MM.1S (cell line): ENCODE data around the gene PRKCSH.

Experiments used
- DNase-seq: peaks from one replicate; pipeline ENCODE4 v3.0.0-alpha.2; 2015
- H2AFZ ChIP-seq: fragments of 300-600 bp; sonication (generic); 2 replicates; pipeline ENCODE4 v1.6.0; 2016; ENCODE audit warnings: antibody characterized with exemption, low read length
- H3F3A ChIP-seq: fragments of 300-600 bp; sonication (generic); 2 replicates; pipeline ENCODE4 v1.6.1; 2016; ENCODE audit warnings: mild to moderate bottlenecking, antibody characterized with exemption, low read length, moderate library complexity, mixed read lengths; ENCODE audit not compliant: insufficient read depth
- H3K27ac ChIP-seq: fragments of 300-600 bp; sonication (generic); 2 replicates; pipeline ENCODE4 v1.5.1; 2016; ENCODE audit warnings: mild to moderate bottlenecking, low read length
- H3K27me3 ChIP-seq: fragments of 300-600 bp; sonication (generic); replicated peaks from 2 replicates; pipeline ENCODE4 v1.6.0; 2016; ENCODE audit warnings: low read length; ENCODE audit not compliant: insufficient read depth
- H3K36me3 ChIP-seq: fragments of 300-600 bp; sonication (generic); replicated peaks from 2 replicates; pipeline ENCODE4 v1.6.1; 2016; ENCODE audit warnings: mild to moderate bottlenecking, low read length, mixed read lengths; ENCODE audit not compliant: insufficient read depth
- H3K4me1 ChIP-seq: fragments of 300-600 bp; sonication (generic); 2 replicates; pipeline ENCODE4 v1.6.1; 2016; ENCODE audit warnings: low read length, mixed read lengths
- H3K4me2 ChIP-seq: fragments of 300-600 bp; sonication (generic); 2 replicates; pipeline ENCODE4 v1.6.0; 2016; ENCODE audit warnings: low read depth, low read length
- H3K4me3 ChIP-seq: fragments of 300-600 bp; sonication (generic); 2 replicates; pipeline ENCODE4 v1.5.1; 2016; ENCODE audit warnings: low read length, mixed read lengths
- H3K79me2 ChIP-seq: fragments of 300-600 bp; sonication (generic); 2 replicates; pipeline ENCODE4 v1.6.1; 2016; ENCODE audit warnings: mixed run types, low read length, mixed read lengths
- H3K9ac ChIP-seq: fragments of 300-600 bp; sonication (generic); 2 replicates; pipeline ENCODE4 v1.6.1; 2016; ENCODE audit warnings: low read length, mixed read lengths
- H3K9me2 ChIP-seq: fragments of 300-600 bp; sonication (generic); replicated peaks from 2 replicates; pipeline ENCODE4 v1.6.1; 2016; ENCODE audit warnings: mild to moderate bottlenecking, low read length, mixed read lengths; ENCODE audit not compliant: insufficient read depth
- H3K9me3 ChIP-seq: fragments of 300-600 bp; sonication (generic); replicated peaks from 2 replicates; pipeline ENCODE4 v1.6.1; 2016; ENCODE audit warnings: mild to moderate bottlenecking, low read length, mixed read lengths; ENCODE audit not compliant: insufficient read depth
- H4K20me1 ChIP-seq: fragments of 300-600 bp; sonication (generic); 2 replicates; pipeline ENCODE4 v1.6.1; 2016; ENCODE audit warnings: mild to moderate bottlenecking, low read length, moderate library complexity, mixed read lengths; ENCODE audit not compliant: insufficient read depth
- EZH2 ChIP-seq: fragments of 300-600 bp; sonication (generic); optimal IDR thresholded peaks from 2 replicates; pipeline ENCODE3; 2017; ENCODE audit warnings: low read depth, mild to moderate bottlenecking, antibody characterized with exemption, low read length, mixed read lengths
- EZH2phosphoT487 ChIP-seq: fragments of 300-600 bp; sonication (generic); IDR thresholded peaks from 2 replicates; pipeline ENCODE4 v1.6.1; 2018; ENCODE audit warnings: antibody characterized with exemption, low read length
- TF ChIP-seq, protein P1 (sequence below): fragments of 300-600 bp; sonication (generic); IDR thresholded peaks from 2 replicates; pipeline ENCODE4 v1.5.1; 2016; ENCODE audit warnings: antibody characterized with exemption, low read length, mixed read lengths

The PRKCSH gene

DNA sequence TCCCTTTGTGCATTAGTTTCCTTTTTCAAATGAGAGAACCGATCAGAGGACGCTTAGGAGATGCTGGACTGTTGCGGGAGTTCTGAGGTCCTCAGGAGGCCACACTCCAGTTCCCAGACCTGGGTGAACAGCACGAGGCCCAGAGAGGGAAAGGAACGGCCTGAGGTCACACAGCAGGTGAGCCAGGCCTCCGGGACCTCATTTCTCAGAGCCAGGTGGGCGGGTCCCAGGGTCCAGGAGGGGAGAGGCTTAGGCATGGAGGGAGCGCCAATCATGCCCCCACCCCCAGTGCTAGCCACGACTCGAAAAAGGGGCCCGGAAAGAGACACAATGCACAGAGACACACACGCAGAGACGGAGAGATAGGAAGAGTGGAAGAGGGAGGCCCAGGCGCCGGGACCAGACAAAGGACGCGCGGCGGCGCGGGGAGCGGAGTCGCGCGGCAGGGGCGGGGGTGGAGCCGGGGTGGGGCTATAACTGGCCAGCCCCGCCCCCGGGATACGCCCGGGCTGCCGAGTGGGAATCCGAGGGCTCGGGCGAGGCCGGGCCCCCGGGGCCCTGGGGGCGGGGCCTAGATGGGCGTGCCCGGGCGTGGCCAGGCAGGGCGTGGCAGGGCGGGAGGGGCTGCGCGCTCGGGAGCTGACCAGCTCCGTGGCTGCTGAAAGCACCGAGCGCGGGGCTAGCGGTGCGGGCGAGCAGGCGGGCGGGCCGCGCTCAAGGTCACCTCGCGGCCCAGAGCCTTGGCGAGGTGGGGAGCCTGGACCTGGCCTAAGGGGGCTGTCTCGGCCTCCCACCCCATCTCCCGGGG, 43.9 kb downstream of the PRKCSH start:
- no peak overlapping the region for H3K9ac ChIP-seq
- no peak overlapping the region for H3K4me2 ChIP-seq
- H2AFZ ChIP-seq = no peak overlapping the region

DNA sequence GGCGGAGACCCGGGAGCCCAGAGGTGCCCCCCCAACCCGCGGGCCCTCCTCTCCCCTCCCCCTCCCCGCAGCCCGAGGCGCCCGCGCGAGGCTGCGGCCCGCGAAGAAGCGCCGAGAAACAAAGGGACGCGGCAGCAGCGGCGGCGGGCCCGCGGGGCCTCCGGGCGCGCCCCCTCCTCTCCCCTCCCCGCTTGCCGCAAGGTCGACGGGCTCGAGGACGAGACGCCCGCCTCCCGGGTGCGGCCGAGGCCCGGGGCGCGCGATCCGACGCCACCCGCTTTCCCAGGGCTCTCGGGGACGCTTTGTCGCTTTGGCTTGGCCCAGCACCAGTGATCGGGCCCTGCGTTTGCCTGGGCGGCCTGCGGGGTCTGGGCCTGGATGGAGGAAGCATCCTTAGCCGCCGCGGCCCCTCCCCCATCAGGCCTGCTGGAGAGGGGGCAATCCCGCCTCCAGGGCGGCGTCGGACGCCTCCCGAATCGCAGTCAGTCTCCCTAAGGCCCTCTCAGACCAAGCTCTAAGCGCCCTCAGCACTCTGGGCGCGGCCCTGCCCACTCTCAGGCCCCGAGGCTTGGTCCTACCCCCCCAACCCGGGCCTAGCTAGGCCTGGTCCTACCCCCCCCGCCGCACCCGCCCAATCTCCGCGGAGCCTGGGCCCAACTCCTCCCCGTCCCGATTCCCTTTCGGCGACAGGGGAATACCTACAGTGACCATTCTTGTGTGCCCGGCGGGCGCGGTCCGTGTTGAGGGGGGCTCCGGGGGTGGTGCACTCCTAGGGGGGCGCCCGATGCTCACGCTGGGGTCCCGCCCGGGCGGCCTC, 44.7 kb downstream of the PRKCSH start:
- H3K4me1 ChIP-seq = peaks cover 10% of the 10 kb centered on the region; the same call in 1 of the 2 replicates

More for the DNA sequence above, 43.9 kb downstream of the PRKCSH start:
- no peaks in the 10 kb centered on the region for H3K79me2 ChIP-seq
- H3K36me3 ChIP-seq = no peaks in the 10 kb centered on the region
- peaks cover 10% of the 10 kb centered on the region; the same call in 1 of the 2 replicates for H3K4me1 ChIP-seq
- no peak overlapping the region for H3K4me3 ChIP-seq
- H3K27me3 ChIP-seq = peaks cover 37% of the 10 kb centered on the region
- no peaks in the 10 kb centered on the region for H3K9me2 ChIP-seq
- DNase-seq = no peak
- H3K27ac ChIP-seq = no peak overlapping the region
- no peaks in the 10 kb centered on the region for H3K9me3 ChIP-seq
- TF ChIP-seq, protein P1, sequence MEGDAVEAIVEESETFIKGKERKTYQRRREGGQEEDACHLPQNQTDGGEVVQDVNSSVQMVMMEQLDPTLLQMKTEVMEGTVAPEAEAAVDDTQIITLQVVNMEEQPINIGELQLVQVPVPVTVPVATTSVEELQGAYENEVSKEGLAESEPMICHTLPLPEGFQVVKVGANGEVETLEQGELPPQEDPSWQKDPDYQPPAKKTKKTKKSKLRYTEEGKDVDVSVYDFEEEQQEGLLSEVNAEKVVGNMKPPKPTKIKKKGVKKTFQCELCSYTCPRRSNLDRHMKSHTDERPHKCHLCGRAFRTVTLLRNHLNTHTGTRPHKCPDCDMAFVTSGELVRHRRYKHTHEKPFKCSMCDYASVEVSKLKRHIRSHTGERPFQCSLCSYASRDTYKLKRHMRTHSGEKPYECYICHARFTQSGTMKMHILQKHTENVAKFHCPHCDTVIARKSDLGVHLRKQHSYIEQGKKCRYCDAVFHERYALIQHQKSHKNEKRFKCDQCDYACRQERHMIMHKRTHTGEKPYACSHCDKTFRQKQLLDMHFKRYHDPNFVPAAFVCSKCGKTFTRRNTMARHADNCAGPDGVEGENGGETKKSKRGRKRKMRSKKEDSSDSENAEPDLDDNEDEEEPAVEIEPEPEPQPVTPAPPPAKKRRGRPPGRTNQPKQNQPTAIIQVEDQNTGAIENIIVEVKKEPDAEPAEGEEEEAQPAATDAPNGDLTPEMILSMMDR = no peak
- TF ChIP-seq EZH2 (no peak), EZH2phosphoT487 (no peak)
- no peaks in the 10 kb centered on the region for H4K20me1 ChIP-seq
- H3F3A ChIP-seq = no peaks in the 10 kb centered on the region

DNA sequence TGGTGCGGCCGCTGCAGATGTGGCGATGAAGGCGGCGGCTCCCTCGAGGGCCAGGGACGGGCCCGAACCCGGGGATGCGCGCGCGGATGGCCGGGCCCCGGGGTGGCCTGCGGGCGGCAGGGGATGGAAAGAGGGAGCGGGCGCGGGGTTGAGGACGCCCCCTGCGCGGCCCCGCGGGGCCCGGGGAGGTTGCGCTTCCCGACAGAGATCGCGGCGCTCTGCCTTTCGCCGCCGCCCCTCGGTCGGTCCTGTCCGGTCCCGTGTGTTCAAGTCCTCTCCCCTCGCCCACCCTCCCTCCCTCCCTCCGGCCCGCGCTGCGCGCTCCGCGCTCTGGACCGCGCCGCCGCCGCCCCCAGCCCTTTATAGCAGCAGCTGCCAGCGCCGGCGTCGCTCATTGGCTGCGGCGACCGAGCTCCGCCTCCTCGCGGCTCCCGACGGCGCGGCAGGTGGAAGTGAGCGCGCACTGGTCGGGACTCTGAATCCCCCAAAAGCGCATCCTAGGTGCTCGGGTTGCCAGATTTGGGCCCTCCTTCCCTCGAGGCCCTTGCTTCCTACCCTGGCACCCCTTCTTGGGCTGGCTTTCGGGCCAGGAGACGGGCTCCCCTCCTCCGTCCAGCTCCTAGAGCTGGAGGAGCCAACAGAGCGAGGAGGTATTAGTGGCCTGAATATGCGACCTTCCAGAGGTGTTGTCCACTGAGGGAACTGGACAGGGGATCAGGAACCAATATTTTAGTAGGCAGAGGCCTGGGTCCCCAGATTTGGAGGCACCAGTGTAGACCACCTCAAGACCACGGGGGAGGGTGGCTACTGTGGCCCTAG, 45.5 kb downstream of the PRKCSH start, which contains the start of gene ELAVL3:
ELAVL3 (minus strand) TSS at position 332 of the 819 bp plus-strand sequence. CDS start 438 bp downstream, outside the sequence.
- H3K4me1 ChIP-seq = peaks cover 10% of the 10 kb centered on the region; the same call in 1 of the 2 replicates
- H3K9me3 ChIP-seq = no peaks in the 10 kb centered on the region
- DNase-seq = no peak
- H3K9ac ChIP-seq = no peak within 1 kb of the TSS
- TF ChIP-seq, protein P1 = no peak
- TF ChIP-seq EZH2phosphoT487 (no peak), EZH2 (no peak)
- peak within 1 kb of the TSS; percentile 91 for H2AFZ ChIP-seq
- H3K4me3 ChIP-seq = peak within 1 kb of the TSS; percentile 68
- H3F3A ChIP-seq = no peaks in the 10 kb centered on the region
- H3K36me3 ChIP-seq = no peaks in the 10 kb centered on the region
- H3K4me2 ChIP-seq = peak within 1 kb of the TSS; percentile 99
- H4K20me1 ChIP-seq = no peaks in the 10 kb centered on the region
- H3K9me2 ChIP-seq = no peaks in the 10 kb centered on the region
- H3K27ac ChIP-seq = no peak within 1 kb of the TSS
- no peaks in the 10 kb centered on the region for H3K79me2 ChIP-seq
- H3K27me3 ChIP-seq = peaks cover 28% of the 10 kb centered on the region

More for the DNA sequence above, 44.7 kb downstream of the PRKCSH start:
- Histone ChIP-seq H3K9me3 (no peaks in the 10 kb centered on the region), H3K4me2 (no peak overlapping the region), H3K9me2 (no peaks in the 10 kb centered on the region), H2AFZ (no peak overlapping the region), H3K36me3 (no peaks in the 10 kb centered on the region), H3K9ac (no peak overlapping the region), H3K4me3 (no peak overlapping the region), H3K79me2 (no peaks in the 10 kb centered on the region), H4K20me1 (no peaks in the 10 kb centered on the region), H3K27ac (no peak overlapping the region), H3K27me3 (peaks cover 29% of the 10 kb centered on the region), H3F3A (no peaks in the 10 kb centered on the region)
- TF ChIP-seq, protein P1 = no peak
- DNase-seq = no peak
